IMR-90 (cell line): ENCODE results near the gene RARS2.

ENCODE experiments used
- MAFK ChIP-seq: IDR thresholded peaks from 2 replicates; pipeline ENCODE4 v1.6.1; 2012; ENCODE audit warnings: low read depth, low read length, improper control_type of control experiment
- MXI1 ChIP-seq: IDR thresholded peaks from 2 replicates; pipeline ENCODE4 v1.6.1; 2012; ENCODE audit warnings: low read depth, mild to moderate bottlenecking, low read length, moderate library complexity, borderline replicate concordance
- NFE2L2 ChIP-seq: fragments of 150-350 bp; IDR thresholded peaks from 2 replicates; pipeline ENCODE4 v1.6.1; 2016; ENCODE audit warnings: low read depth, mild to moderate bottlenecking, low read length
- POLR2A ChIP-seq: IDR thresholded peaks from 2 replicates; pipeline ENCODE4 v1.6.1; 2012; ENCODE audit warnings: mild to moderate bottlenecking, low read depth, low read length
- RAD21 ChIP-seq: IDR thresholded peaks from 2 replicates; pipeline ENCODE4 v1.6.1; 2012; ENCODE audit warnings: low read length, improper control_type of control experiment
- RCOR1 ChIP-seq: IDR thresholded peaks from 2 replicates; pipeline ENCODE4 v1.6.1; 2012; ENCODE audit warnings: mild to moderate bottlenecking, low read length, improper control_type of control experiment; ENCODE audit not compliant: insufficient replicate concordance
- RFX5 ChIP-seq: IDR thresholded peaks from 2 replicates; pipeline ENCODE4 v1.8.0; 2012; ENCODE audit warnings: low read depth, mild to moderate bottlenecking, low read length, moderate library complexity
- SMC3 ChIP-seq: fragments of 150-350 bp; IDR thresholded peaks from 2 replicates; pipeline ENCODE4 v1.6.1; 2016; ENCODE audit warnings: low read depth, mild to moderate bottlenecking, antibody characterized with exemption, low read length, moderate library complexity
- TF ChIP-seq, protein P1 (sequence below): conservative IDR thresholded peaks from 2 replicates; pipeline ENCODE4 v1.5.1; 2012; ENCODE audit warnings: mild to moderate bottlenecking, low read depth, low read length, improper control_type of control experiment
- TF ChIP-seq, protein P2 (sequence below): fragments of 150-350 bp; IDR thresholded peaks from 2 replicates; pipeline ENCODE4 v1.6.1; 2017; ENCODE audit warnings: mild to moderate bottlenecking, antibody characterized with exemption, low read length, low read depth
- TF ChIP-seq, protein P3 (sequence below): fragments of 150-350 bp; IDR thresholded peaks from 2 replicates; pipeline ENCODE4 v1.6.1; 2016; ENCODE audit warnings: low read depth, mild to moderate bottlenecking, low read length, moderate library complexity, borderline replicate concordance

DNA sequence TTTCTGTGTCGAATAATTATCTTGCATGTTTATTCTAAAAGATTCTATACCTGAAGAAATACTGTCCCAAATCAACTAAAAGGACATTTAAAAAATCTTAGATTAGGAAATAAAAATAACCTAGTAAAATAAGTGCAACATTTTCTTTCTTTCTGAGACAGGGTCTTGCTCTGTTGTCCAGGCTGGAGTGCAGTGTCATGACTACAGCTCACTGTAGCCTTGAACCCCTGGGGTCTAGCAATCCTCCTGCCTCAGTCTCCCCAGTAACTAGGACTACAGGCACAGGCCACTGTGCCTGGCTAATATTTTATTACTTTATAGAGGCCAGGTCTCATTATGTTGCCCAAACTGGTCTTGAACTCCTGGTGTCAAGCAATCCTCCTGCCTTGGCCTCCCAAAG, 48.7 kb downstream of the RARS2 start:
- TF ChIP-seq, protein P1, sequence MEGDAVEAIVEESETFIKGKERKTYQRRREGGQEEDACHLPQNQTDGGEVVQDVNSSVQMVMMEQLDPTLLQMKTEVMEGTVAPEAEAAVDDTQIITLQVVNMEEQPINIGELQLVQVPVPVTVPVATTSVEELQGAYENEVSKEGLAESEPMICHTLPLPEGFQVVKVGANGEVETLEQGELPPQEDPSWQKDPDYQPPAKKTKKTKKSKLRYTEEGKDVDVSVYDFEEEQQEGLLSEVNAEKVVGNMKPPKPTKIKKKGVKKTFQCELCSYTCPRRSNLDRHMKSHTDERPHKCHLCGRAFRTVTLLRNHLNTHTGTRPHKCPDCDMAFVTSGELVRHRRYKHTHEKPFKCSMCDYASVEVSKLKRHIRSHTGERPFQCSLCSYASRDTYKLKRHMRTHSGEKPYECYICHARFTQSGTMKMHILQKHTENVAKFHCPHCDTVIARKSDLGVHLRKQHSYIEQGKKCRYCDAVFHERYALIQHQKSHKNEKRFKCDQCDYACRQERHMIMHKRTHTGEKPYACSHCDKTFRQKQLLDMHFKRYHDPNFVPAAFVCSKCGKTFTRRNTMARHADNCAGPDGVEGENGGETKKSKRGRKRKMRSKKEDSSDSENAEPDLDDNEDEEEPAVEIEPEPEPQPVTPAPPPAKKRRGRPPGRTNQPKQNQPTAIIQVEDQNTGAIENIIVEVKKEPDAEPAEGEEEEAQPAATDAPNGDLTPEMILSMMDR = no peak
- TF ChIP-seq MXI1 (no peak), MAFK (no peak), POLR2A (no peak), NFE2L2 (no peak), RAD21 (no peak), SMC3 (no peak), RCOR1 (no peak), RFX5 (no peak)
- TF ChIP-seq, protein P2, sequence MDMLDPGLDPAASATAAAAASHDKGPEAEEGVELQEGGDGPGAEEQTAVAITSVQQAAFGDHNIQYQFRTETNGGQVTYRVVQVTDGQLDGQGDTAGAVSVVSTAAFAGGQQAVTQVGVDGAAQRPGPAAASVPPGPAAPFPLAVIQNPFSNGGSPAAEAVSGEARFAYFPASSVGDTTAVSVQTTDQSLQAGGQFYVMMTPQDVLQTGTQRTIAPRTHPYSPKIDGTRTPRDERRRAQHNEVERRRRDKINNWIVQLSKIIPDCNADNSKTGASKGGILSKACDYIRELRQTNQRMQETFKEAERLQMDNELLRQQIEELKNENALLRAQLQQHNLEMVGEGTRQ = no peak
- TF ChIP-seq, protein P3, sequence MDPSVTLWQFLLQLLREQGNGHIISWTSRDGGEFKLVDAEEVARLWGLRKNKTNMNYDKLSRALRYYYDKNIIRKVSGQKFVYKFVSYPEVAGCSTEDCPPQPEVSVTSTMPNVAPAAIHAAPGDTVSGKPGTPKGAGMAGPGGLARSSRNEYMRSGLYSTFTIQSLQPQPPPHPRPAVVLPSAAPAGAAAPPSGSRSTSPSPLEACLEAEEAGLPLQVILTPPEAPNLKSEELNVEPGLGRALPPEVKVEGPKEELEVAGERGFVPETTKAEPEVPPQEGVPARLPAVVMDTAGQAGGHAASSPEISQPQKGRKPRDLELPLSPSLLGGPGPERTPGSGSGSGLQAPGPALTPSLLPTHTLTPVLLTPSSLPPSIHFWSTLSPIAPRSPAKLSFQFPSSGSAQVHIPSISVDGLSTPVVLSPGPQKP = no peak
